ENCODE data around the gene OR6B3.

GRCh38 chr2:240074545-240074944, 21.2 kb upstream of the OR6B3 start:
- TF ChIP-seq CTCF (conservative IDR thresholded peaks at IDR 0.05; ENCODE audit: low read depth, low read length) (no peak), EZH2 (IDR thresholded peaks at IDR 0.05; ENCODE audit: borderline replicate concordance, low read depth, low read length, poor library complexity, severe bottlenecking) (no peak)
